Fibroblast of villous mesenchyme (primary cell): ENCODE results near the gene CELF2. TPM values are rescaled to one million over a fixed set of nuclear protein-coding genes. Genes with fewer than 3 reads are reported as not detected.

Source experiments
- DNase-seq: peaks from one replicate; pipeline ENCODE4 v3.0.0-alpha.2; 2010; ENCODE audit warnings: low read depth
- H3K4me3 ChIP-seq: 2 replicates; pipeline ENCODE4 v1.5.1; 2011; ENCODE audit warnings: low read depth, mild to moderate bottlenecking, low read length
- CTCF ChIP-seq: IDR thresholded peaks from 2 replicates; pipeline ENCODE4 v1.5.1; 2012; ENCODE audit warnings: low read depth, mild to moderate bottlenecking, low read length; ENCODE audit not compliant: insufficient read depth
- total RNA-seq: library from RNA; depleted of rRNA; stranded (reverse); fragments of >200 nt; gene quantifications from 2 replicates; pipeline ENCODE4 v1.2.3, GENCODE V29; 2012

CELF2 gene
- total RNA-seq, 1 donor: 2.2 TPM

DNA sequence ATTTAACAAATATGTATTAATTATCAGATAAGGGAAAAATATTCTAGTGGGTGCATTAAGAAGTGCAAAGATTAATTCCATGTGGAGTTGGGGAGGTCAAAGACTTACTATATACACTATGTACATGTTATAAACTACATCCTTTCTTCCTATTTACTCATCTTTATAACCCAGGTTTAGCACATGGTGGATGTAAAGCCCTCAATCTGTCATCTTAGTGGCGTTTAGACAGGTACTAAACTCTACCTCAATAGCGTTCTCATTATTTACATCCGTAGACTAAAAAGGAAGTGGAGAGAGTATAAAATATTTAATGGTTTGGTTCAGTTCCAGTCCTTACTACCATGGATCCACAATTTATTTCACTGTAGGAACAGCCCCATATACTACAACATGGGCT, 14.8 kb upstream of the CELF2 start:
- no peak for DNase-seq
- no peak overlapping the region for H3K4me3 ChIP-seq
- TF ChIP-seq CTCF: no peak

DNA sequence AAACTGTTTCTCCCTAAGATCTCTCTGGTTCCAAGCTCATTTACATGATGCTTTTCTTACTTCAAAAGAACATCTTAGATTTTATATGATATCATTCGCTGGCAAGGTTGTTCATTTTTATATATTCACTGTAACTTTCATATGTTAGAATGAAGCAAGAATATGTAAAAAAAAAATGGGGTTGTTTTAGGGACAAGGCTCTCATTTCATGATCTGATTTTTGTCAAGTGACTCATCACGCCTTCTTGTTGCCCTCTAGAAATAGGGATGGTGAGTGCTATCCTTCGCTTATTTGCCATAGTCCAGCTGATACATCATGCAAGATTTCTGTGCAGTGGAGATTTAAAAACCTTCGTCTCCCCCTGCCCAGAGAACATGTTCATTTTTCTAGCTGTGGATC, 14.0 kb upstream of the CELF2 start:
- no peak for TF ChIP-seq CTCF
- H3K4me3 ChIP-seq: no peak overlapping the region
- no peak for DNase-seq

DNA sequence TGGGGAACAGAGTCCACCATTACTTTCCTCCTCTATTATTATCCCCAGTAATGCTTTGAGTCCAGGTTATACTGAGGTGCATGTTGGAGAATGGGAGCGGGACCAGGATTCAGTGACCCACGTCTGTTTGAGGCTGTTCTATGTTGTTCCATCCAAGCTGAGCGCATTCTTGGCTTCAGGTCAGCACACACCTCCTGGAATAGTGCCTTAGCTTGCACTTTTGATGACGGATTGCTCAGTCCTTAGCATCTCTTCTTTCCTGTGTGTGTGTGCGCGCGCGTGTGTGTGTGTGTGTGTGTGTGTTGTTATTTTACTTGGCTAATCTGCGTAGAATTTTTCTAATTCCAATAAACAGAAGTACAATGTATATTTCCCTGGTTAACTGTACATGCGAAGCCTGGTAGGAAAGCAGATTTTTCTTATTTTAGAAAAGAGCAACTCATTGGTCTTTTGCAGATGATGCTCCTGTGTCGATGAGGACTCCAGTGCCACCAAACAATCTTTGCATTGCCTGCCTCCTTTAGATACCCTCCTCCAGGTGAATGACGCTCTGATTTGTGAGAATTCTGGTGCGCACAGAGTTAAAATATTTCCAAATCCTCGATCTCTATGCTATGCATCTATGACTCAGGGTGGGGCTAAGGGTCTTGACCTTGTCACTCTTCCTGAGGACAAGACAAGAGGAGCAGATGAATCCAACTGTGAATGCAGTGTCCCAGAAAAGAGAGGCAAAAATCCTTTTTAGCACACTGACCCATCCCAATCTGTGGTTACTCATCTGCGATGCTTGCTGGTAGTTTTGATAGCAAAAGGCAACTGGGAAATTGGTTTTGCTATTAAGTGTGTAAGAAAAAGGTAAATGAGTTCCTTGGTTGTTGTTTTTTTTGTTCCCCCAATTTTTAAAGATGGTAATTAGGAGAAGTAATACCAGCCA, 13.3 kb upstream of the CELF2 start:
- no peak for DNase-seq
- no peak overlapping the region for H3K4me3 ChIP-seq
- TF ChIP-seq CTCF: no peak

GRCh38 chr10:11005725-11006427, 11.8 kb upstream of the CELF2 start:
- no peak for DNase-seq
- H3K4me3 ChIP-seq: no peak overlapping the region

GRCh38 chr10:11006428-11006825, 11.2 kb upstream of the CELF2 start:
- no peak for DNase-seq
- H3K4me3 ChIP-seq: no peak overlapping the region
- no peak for TF ChIP-seq CTCF

More at GRCh38 chr10:11005725-11006427, 11.8 kb upstream of the CELF2 start:
- TF ChIP-seq CTCF: no peak

GRCh38 chr10:11007476-11008020, 10.1 kb upstream of the CELF2 start:
- TF ChIP-seq CTCF: no peak
- H3K4me3 ChIP-seq: no peak overlapping the region
- no peak for DNase-seq
